ENCODE results near the gene BFAR. TPM values are rescaled to one million over a fixed set of nuclear protein-coding genes. Genes with fewer than 3 reads are reported as not detected.

Gene BFAR
- total and polyA plus RNA-seq, 9 of the 15 experiments (the other 6 are each of a cell fraction or from before 2014, with no cell fraction given) = 45.0 to 82.6 (median 60.4) TPM

GRCh38 chr16:14628806-14629611 lies 3.7 kb upstream of the BFAR start:
- DNase-seq (ENCODE audit: extremely low read depth in 1 of 4, low spot score in 3 of 4) (peak in 1 of 4 experiments; percentile 35), FAIRE-seq (peak; percentile 11), ATAC-seq (no peak)
- H4K20me1 ChIP-seq (replicated peaks; ENCODE audit: control insufficient read depth, insufficient read depth, low read length) = peaks cover 2% of the 10 kb centered on the region; the same call in 1 of the 2 replicates
- H2AFZ ChIP-seq (ENCODE audit: low read depth, low read length) = peak overlapping the region; percentile 77
- in situ Hi-C loops (cut with MboI) = loop anchor here (25.0 kb wide), 1 partner anchor 1883 kb away; no protein-coding TSS in a partner anchor
- H3K4me2 ChIP-seq (ENCODE audit: insufficient read depth, low read length) = peak overlapping the region; percentile 93
- peaks cover 47% of the 10 kb centered on the region for H3K79me2 ChIP-seq (ENCODE audit: control insufficient read depth, insufficient read depth, low read length)
- no peaks in the 10 kb centered on the region for H3K9me1 ChIP-seq (ENCODE audit: control insufficient read depth, insufficient read depth, low read length)
- BruUV-seq (replicated peaks) = no TSS peak
- peak overlapping the region; percentile 83 for H3K4me3 ChIP-seq
- H3K9me3 ChIP-seq (replicated peaks; ENCODE audit: control insufficient read depth, insufficient read depth, low read depth, low read length) = no peaks in the 10 kb centered on the region
- peaks cover 17 to 28% of the 10 kb centered on the region in 2 experiments for H3K4me1 ChIP-seq (replicated peaks in 1 of 2; ENCODE audit: control insufficient read depth in 2 of 2, insufficient read depth in 2 of 2, low read length in 2 of 2)
- peak overlapping the region; percentile 96 to 100 for H3K9ac ChIP-seq (ENCODE audit: insufficient read depth in 1 of 2, low read depth in 2 of 2, low read length in 2 of 2)
- no peaks in the 10 kb centered on the region for H3K27me3 ChIP-seq (ENCODE audit: control insufficient read depth in 2 of 2, insufficient read depth in 2 of 2, low read length in 2 of 2)
- intact Hi-C loops (cut with micrococcal nuclease) = no loop called here
- ChIA-PET POLR2A (interaction anchor here (0.6 to 1.8 kb wide), 7 partner anchors 8 to 411 kb away, joined by 3 to 10 read pairs (median 4); no protein-coding TSS in a partner anchor), CTCF (ENCODE audit: low intra/inter-chr PET ratio) (no interaction called here)
- TF ChIP-seq RAD51 (IDR thresholded peaks at IDR 0.05; ENCODE audit: borderline replicate concordance, low read depth) = no peak
- TF ChIP-seq HDAC8 (tag; IDR thresholded peaks at IDR 0.05) = no peak
- TF ChIP-seq FOXA1 (IDR thresholded peaks at IDR 0.05; ENCODE audit: borderline replicate concordance) = no peak
- 0 out of 2 replicates have a peak, but pooled peaks have one; percentile 10 for TF ChIP-seq E2F1 (CRISPR knock-in tag; IDR thresholded peaks at IDR 0.05)
- no peak for TF ChIP-seq EZH2 (IDR thresholded peaks at IDR 0.05; ENCODE audit: borderline replicate concordance, low read depth, low read length)
- H3K36me3 ChIP-seq (ENCODE audit: control insufficient read depth, insufficient read depth, low read length) = peaks cover 38% of the 10 kb centered on the region
- peak overlapping the region; percentile 99 for H3K27ac ChIP-seq (ENCODE audit: extremely low read depth, low read depth, low read length)
- WGBS (ENCODE audit: insufficient coverage, low coverage, missing lambda C conversion rate) = 22% methylated on average over 12 of the region's 12 CpGs

Data from K562 (cell line).